Mucosa of descending colon (tissue), 3 donors: ENCODE measurements around the gene GOLGA7B. TPM values are rescaled to one million over a fixed set of nuclear protein-coding genes. Genes with fewer than 3 reads are reported as not detected.

ENCODE experiments used
- ATAC-seq: fragments of 200-7000 bp; cut with Tn5 transposase; one replicate; pipeline ENCODE4 v1.9.1; 2020; ENCODE audit warnings: mild to moderate bottlenecking, moderate library complexity
- DNase-seq, 3 donors: peaks; one replicate each; pipeline ENCODE4 v3.0.0-alpha.2; 2020
- H3K36me3 ChIP-seq: fragments of 200-600 bp; one replicate; pipeline ENCODE4 v1.8.0; 2021; ENCODE audit warnings: low read depth, mild to moderate bottlenecking
- H3K4me1 ChIP-seq: fragments of 200-600 bp; one replicate; pipeline ENCODE4 v1.8.0; 2021; ENCODE audit warnings: low read depth, mild to moderate bottlenecking
- H3K4me3 ChIP-seq: fragments of 200-600 bp; one replicate; pipeline ENCODE4 v1.8.0; 2021; ENCODE audit warnings: mild to moderate bottlenecking
- H3K9me3 ChIP-seq: fragments of 200-600 bp; one replicate; pipeline ENCODE4 v1.8.0; 2021; ENCODE audit warnings: mild to moderate bottlenecking
- intact Hi-C, 2 donors: fragments of 100-400 bp; cut with DNase I in 1 of 2; cut with micrococcal nuclease in 1 of 2; formaldehyde crosslinking; loops; one replicate each; pipeline versions ENCODE4 v1.11.0 to v1.11.1; 2022; cut with DNase I, micrococcal nuclease
- total RNA-seq, 3 donors: library from RNA; stranded (reverse); fragmentation: NEBNext Ultra II Directional in 2 of 3; extraction: Animal tissue kit (Norgen Biotek cat#: 25700) in 2 of 3; gene quantifications; one replicate each; pipeline versions ENCODE4 v1.2.1 to v1.2.4, GENCODE V29; 2021 to 2023
- TF ChIP-seq, protein P1 (sequence below): fragments of 200-600 bp; IDR thresholded peaks from one replicate; pipeline ENCODE4 v1.8.0; 2022; ENCODE audit warnings: antibody characterized with exemption, mild to moderate bottlenecking
- donor health status: DM: no; HTN: no; CAD: no; lungs with moderate emphysema.
- donor health status: DM: no; HTN: no; CAD: no.
- donor health status: DM: no; HTN: yes; CAD: no.

Gene GOLGA7B
- total RNA-seq, 3 donors from 2014 or later, result 0.29 to 0.92 (median 0.63) TPM

DNA sequence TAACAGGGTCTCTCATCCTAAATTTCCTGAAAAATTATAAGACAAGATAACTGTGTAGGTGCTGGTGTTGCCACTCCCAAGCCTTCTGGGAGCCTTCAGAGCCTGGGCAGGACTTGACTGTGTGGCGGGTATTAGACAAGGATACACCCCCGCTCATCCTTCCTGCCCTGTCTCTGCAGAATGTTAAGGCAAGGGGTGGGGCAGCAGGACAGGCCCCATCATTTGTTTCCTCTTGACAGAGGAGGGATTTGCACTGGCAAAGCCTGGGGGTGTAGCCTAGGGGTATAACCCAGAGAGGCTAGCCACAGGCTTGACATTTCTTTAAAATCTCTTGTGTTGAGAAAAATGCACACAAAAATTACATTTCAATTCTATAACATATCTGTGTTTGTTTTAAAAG is 63.5 kb downstream of the GOLGA7B start:
- intact Hi-C loops, result loop anchor here (5.0 kb wide), 1 partner anchor 129 kb away; no protein-coding TSS in a partner anchor
- no peak for DNase-seq
- ATAC-seq, result no peak
- TF ChIP-seq, protein P1, sequence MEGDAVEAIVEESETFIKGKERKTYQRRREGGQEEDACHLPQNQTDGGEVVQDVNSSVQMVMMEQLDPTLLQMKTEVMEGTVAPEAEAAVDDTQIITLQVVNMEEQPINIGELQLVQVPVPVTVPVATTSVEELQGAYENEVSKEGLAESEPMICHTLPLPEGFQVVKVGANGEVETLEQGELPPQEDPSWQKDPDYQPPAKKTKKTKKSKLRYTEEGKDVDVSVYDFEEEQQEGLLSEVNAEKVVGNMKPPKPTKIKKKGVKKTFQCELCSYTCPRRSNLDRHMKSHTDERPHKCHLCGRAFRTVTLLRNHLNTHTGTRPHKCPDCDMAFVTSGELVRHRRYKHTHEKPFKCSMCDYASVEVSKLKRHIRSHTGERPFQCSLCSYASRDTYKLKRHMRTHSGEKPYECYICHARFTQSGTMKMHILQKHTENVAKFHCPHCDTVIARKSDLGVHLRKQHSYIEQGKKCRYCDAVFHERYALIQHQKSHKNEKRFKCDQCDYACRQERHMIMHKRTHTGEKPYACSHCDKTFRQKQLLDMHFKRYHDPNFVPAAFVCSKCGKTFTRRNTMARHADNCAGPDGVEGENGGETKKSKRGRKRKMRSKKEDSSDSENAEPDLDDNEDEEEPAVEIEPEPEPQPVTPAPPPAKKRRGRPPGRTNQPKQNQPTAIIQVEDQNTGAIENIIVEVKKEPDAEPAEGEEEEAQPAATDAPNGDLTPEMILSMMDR, result no peak
- H3K9me3 ChIP-seq, result no peaks in the 10 kb centered on the region
- H3K36me3 ChIP-seq, result no peaks in the 10 kb centered on the region
- no peak overlapping the region for H3K4me3 ChIP-seq
- H3K4me1 ChIP-seq, result no peaks in the 10 kb centered on the region

DNA sequence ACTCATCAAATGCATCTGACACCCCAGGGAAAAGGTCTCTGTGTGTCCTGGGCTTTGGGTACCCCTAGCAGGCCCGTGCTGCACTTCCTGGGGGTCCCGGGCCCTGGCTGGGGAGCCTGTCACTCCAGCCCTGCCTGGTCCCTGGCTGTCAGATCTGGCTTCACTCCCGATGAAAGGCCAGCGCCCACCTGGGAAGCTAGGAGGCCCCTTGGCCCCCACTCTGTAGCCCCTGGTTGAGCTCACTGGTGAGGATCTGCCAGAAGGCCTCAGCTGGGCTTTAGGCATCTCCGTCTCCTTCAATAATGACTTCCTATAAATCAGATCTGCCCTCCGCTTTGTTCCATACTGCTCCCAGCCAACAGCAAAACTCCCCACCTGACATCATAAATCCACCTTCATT is 64.0 kb downstream of the GOLGA7B start:
- Histone ChIP-seq H3K4me3 (no peak overlapping the region), H3K9me3 (no peaks in the 10 kb centered on the region), H3K4me1 (no peaks in the 10 kb centered on the region), H3K36me3 (no peaks in the 10 kb centered on the region)
- DNase-seq (no peak), ATAC-seq (no peak)
- intact Hi-C loops, result loop anchor here (5.0 kb wide), 1 partner anchor 129 kb away; no protein-coding TSS in a partner anchor
- TF ChIP-seq, protein P1, result no peak

DNA sequence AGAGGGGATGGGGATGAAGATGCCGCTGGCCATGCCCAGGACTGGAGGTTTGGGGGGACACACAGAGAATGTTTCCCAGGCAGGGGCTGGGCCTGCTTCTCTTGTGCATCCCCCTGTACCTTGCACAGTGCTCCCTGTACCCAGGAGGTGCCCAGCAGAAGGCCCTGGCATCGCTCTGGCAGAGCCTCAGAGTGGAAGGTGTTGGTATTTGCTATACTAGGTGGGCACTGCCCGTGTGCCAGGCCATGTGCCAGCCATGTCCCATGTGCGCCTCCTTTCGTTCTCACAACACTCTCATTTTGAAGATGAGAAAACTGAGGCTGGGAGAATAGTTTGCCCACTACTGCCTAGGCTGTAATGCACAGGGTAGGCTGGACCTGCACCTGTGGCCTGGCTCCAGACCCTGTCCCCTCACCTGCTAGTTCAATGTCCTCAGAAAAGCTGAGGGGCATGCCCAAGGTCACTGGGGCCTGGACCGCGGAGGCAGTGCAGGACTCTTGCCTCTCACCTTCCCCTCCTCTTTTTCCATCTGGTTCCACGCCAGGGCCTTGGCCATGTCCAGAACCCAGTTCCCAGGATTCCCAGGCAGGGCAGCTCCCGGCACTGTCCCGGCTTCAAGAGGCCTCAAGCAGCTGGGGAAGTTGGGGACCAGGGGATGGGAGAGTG is 64.7 kb downstream of the GOLGA7B start:
- Histone ChIP-seq H3K4me1 (no peaks in the 10 kb centered on the region), H3K9me3 (no peaks in the 10 kb centered on the region), H3K4me3 (no peak overlapping the region), H3K36me3 (no peaks in the 10 kb centered on the region)
- DNase-seq (no peak), ATAC-seq (peak; percentile 10)
- TF ChIP-seq, protein P1, result no peak
- intact Hi-C loops, result loop anchor here (5.0 kb wide), 1 partner anchor 128 kb away; no protein-coding TSS in a partner anchor

DNA sequence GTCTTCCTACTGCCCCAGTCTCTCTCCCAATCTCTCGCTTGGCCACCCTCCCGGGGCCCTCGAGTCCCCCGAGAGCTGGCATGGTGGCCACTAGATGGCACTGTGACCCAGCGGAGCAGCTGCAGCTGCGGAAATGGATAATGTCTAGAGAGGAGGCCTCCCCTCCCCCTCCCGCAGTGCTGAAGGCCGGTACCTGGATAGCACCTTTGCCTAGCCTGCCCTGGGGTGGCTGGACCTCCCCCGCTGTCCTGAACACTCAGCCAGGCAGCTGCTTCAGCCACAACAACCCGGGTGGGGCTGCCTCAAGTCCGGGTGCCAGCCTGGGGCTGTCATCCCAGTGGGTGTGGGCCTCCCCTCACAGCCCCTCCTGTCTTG is 65.2 kb downstream of the GOLGA7B start:
- Histone ChIP-seq H3K9me3 (no peaks in the 10 kb centered on the region), H3K36me3 (no peaks in the 10 kb centered on the region), H3K4me3 (no peak overlapping the region), H3K4me1 (no peaks in the 10 kb centered on the region)
- intact Hi-C loops, result loop anchor here (5.0 kb wide), 1 partner anchor 127 kb away; no protein-coding TSS in a partner anchor
- TF ChIP-seq, protein P1, result peak; percentile 69
- ATAC-seq, result peak; percentile 93
- DNase-seq, result peak; percentile 74 to 88 (median 86)

DNA sequence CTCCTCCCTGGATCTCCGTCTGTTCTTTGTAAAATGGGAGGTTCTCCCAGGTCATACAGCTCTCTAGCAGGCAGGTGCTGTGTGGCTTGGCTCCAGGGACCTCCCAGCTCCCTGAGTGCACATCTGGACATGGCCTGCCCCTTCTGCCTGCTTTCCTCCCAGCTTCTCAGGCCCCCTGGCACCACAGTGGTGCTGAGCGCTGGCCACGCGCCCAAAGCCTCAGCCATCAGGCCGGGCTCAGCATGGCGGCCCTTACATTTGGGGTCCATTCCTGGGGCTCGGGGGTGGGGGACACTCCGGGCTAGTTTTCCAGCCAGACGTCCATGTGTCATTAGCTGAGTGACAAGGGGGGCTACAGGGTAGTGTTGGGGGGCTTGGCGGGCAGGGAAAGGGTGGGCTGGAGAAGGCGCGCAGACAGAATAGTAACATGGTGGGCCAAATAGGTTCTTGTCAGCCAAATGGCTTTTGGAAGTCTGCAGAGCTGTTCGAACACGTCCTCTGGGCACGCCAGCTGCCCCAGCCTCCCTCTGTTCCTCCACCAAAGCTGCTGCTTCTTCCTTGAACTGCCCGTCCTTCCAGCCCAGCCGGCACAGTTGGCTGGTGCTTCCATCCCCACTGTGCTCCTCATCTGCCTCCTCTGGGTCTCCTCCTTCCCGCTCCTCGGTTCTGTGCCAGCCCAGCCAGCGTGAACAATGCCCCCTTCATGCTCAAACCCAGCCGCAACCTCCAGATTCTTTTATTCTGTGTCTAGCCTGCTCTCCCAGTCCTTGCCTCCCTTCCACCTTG is 65.9 kb downstream of the GOLGA7B start:
- intact Hi-C loops, result no loop called here
- Histone ChIP-seq H3K4me1 (no peaks in the 10 kb centered on the region), H3K36me3 (no peaks in the 10 kb centered on the region), H3K4me3 (no peak overlapping the region), H3K9me3 (no peaks in the 10 kb centered on the region)
- ATAC-seq, result no peak
- TF ChIP-seq, protein P1, result no peak
- DNase-seq, result no peak
